HG03095 (cell line): ENCODE results near the gene SLC22A12.

Source experiments
- ATAC-seq: cut with Tn5 transposase; IDR thresholded peaks from one replicate; pipeline ENCODE4 v1.9.1; 2021; ENCODE audit warnings: moderate library complexity; ENCODE audit not compliant: unreplicated experiment

Gene SLC22A12

DNA sequence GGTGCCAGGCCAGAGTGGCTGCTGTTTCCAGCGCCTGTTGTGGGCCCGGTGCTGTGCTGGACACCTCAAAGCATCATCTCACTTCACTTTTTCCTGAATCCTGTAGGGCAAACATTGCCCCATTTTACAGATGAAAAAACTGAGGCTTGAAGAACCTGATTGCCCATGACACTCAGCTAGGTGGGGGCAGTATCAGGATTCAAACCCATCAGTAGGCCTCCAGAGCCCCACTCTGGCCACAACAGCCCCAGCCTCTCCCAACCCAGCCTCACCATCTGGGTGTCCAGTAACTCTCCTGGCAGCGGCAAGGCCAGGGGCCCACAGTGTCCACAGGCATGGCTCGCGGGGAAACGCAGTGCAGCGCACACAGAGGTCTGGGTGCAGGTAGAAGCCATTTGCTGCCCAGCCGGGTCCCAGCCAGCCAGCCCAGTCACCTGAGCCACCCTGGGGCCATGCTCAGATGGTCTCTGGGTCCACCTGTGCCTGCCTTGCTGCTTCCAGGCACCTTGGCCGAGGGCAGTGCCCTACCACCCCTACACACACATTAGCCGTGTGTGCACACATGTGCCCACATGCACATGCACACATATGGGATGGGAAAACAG lies 11.5 kb downstream of the SLC22A12 start:
- no peak for ATAC-seq

GRCh38 chr11:64603411-64604110 lies 12.5 kb downstream of the SLC22A12 start:
- ATAC-seq = no peak

DNA sequence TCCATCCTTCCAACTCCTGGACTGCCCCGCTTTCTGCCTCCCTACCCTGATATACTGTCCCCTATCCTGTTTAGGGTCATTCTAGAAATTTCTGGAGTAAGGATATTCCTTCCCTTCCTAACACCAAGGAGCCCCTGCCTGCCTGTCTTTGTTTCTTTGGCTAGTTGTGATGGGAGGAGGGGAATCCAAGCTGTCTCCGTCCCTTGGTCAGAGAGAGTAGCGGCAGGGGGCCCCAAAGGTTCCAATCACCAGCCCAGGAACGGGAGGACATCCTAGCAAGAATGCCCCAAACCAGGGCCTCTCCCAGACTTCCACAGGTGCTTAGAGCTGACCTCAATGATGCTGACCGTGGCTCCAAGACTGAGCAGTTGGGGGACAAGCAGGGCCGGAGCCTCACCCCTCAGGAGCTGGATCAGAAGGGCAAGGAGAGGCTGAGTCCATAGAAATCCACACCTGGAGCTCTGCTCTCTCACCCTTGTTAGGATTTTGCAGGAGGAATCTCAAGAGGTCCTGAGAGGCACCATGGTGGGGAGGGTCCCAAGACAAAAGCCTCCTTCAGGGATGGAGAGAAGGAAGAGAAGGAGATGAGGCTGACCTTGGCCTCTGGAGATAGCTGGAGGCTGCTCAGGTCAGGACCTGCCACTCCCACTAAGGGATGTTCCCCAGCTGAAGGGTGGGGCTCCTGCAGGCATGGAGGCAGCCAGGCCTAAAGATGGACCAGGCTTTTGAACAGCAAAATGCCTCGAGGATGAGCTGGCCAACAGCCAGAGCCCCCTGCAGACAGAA lies 13.6 kb downstream of the SLC22A12 start:
- no peak for ATAC-seq

GRCh38 chr11:64605244-64605560 lies 14.2 kb downstream of the SLC22A12 start:
- no peak for ATAC-seq

GRCh38 chr11:64605656-64606585 lies 14.9 kb downstream of the SLC22A12 start:
- ATAC-seq = no peak

DNA sequence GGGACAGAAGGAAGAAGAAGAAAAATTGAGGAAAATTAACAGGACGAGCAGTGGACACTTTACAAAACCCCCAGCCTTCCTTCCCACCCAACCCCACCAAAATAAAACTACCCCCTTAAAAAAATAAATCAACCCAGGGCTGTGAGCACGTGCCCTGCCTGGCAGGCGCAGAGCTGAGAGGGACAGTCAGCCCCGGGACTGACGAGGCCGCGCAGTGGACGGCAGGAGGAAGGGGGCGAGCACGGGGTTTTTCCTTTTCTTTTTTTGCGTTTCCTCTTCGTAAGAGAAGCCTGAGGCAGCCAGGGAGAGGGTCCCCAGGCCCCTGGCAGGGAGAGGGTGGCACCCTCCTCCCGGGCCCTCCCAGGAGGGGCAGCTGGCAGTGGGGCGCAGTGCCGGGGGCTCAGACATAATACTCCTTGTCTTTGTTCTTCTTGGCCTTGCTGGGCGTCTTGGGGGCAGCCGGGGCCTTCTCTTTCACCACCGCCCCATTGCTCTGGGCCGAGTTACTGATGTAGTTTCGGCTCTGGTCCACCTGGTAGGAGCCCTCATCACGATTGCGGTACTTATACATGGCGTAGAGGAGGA lies 15.9 kb downstream of the SLC22A12 start:
- no peak for ATAC-seq

DNA sequence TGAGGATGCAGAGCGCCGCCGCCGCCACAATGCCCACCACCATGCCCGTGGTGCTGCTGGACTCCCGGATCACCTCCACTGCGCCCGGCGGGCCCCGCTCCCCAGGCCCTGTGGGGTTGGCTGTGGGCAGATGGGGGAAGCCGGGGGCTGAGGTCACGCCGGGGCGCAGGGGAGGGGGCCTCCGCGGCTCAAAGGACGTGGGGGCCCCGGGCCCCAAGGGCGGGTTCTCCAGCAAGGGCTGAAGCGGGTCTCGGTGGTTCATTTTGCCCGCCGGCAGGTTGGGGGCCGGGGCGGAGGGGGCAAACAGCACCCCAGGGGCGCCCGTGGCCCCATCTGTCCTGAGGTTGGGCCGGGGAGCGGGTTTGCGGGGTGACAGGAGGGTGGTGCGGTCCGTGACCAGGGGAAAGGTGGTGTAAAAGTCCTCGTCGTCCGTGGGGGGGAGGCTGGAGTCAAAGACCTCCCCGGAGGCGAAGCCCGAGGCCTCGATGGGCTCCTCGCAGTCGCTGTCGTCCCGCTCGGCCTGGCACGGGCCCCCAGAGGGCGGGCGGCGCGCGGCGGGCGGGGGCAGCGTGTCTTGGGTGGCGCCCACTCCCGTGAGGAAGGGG lies 16.5 kb downstream of the SLC22A12 start:
- no peak for ATAC-seq

DNA sequence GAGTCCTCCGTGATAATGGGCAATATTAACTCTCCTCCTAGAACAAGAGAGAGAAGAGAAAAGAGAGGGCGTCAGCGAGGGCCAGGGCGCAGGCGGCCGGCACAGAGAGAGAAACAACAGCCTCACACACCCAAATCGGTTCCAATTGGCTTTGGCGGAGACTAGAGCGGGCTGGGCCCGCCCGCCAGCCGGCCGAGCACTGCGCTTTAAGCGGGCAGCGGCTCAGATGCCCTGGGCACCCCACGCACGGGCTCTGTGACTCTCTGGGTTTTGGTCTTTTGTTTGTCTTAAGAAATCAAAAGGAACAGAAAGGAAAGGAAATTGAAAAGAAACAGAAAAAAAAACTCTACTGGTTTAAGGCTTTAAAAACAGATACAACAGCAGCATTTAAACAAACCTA lies 17.0 kb downstream of the SLC22A12 start:
- no peak for ATAC-seq

GRCh38 chr11:64608636-64609035 lies 17.6 kb downstream of the SLC22A12 start:
- no peak for ATAC-seq

DNA sequence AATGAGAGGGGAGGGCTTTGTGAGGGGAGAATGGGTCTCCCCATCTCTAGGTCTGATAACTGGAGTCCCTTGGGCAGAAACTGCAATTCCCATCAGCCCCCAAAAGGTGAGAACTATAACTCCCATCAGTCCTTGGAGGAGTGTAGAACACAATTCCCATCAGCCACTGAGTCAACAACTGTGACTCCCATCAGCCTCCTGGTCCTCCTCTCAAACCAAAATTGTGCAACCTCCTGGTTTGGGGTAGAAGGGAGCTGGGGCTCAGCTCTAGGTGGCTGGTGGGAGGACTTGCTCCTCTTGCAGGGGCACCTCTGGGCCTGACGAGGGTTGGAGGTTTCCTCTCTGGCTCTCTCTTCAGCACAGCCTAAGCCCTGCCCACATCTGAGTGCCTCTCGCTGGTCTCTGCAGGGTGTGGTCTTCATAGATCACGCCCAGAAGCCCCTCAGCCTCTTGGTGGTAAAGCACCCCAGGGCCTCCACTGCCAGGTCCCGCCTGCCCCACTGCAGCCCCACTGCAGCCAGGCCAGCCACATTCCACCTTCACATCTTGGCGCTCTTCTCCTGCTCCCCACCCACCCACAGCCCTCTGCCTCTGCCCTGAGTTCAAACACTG lies 18.5 kb downstream of the SLC22A12 start:
- ATAC-seq = no peak

DNA sequence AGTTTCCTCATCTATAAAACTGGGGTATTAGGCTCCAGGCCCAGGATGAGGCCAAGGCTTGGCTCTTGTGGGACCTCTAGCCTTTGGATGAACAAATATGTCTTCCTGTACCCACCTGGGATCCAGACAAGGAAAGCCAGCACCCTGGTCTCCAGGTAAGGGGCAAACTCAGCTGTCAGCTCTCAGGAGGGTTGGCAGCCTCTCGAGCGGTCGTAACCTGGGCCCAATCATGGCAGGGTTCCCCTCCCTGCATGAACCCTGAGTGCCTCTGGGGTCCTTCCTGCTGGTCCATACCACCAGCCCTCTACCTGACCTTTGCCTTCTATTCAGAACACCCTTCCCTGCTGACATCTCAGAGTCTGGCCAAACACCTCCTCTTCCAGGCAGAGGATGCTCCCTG lies 19.6 kb downstream of the SLC22A12 start:
- ATAC-seq = no peak

DNA sequence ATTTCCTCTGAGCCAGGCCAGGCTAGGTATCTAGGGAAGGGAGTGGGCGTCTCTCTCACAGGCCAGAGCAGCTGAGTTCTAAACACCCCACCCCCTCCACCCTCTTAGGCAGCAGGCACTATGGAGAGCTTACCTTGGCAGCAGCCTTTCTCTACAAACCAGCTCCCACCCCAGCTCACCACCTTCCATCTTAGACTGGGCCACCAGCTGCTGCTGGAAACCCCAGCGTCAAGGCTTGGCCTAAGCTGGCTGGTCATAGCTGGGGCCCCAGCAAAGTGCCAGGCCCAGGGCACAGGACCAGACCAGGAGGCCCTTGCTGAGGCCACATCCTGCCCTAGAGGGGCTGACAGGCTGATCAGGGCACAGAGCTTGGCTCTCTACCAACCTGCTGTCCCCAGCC lies 20.2 kb downstream of the SLC22A12 start:
- no peak for ATAC-seq

- ATAC-seq = no peak
These were observed 21.0 kb downstream of the SLC22A12 start for GRCh38 chr11:64611869-64612646.

- ATAC-seq = no peak
These were observed 22.6 kb downstream of the SLC22A12 start for GRCh38 chr11:64613648-64614047.

- no peak for ATAC-seq
These were observed 23.9 kb downstream of the SLC22A12 start for GRCh38 chr11:64614917-64615316.

- ATAC-seq = no peak
These were observed 25.8 kb downstream of the SLC22A12 start for GRCh38 chr11:64616817-64617216.

- ATAC-seq = no peak
These were observed 28.2 kb downstream of the SLC22A12 start for GRCh38 chr11:64619196-64619595.

DNA sequence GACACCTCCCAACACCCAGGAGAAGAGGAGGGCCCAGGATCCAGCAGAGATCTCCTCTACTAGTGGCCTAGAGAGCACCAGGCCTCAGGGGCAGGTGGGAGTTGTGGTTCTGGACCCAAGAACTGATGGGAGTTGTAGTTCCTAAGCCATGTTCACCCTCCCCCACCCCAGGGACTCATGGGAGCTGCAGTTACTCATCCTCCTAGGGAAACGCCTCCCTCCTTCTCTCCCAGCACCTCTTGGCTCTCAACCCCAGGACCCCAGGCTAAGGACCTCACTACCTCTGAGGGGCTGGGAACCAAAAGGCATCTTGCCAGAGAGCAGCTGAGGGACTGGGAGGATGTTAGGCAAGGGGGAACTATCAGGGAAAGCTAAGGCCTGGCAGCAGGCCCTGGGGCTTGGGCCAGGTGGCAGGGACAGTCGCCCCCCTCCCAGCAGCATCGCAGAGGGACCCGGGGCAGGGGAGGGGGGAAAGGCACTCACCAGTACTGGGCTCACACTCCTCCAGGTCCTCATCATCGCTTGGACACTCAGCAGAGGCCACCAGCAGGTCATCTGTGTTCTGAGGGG lies 28.9 kb downstream of the SLC22A12 start:
- ATAC-seq = no peak
